Amygdala (tissue), 56 donors: ENCODE results near the gene MRPL38.
A peak's percentile ranks its signal among the peaks of the same experiment; 100 is the strongest.

Experiments
- DNase-seq, 56 donors: peaks; one replicate each; lab custom pipeline; 2025; lab: John Stamatoyannopoulos, UW

MRPL38 gene

DNA sequence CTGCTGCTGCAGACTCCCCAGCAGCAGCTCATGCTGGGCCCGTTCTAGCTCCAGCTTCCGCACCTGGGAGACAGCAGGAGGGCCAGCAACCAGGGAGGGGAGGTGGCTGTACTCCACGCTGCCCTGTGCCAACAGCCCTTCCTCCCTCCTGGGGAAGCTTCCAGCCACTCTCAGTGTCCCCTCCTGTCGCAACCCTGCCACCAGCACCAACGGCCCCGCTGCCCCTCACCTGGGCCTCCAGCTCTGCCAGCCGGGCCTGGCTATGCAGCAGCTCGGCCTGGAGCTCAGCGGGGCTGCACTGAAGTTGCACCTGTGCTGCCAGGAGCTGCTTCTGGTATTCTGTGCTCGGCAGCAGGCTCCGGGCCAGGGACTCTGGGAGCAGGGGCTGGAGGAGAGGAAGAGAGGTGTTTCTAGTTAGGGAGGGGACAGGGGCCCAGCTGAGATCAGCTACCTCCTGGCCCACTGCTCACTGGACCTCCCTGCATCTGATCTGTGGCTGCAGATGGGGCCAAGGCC, 15.4 kb upstream of the MRPL38 start:
- DNase-seq: no peak

DNA sequence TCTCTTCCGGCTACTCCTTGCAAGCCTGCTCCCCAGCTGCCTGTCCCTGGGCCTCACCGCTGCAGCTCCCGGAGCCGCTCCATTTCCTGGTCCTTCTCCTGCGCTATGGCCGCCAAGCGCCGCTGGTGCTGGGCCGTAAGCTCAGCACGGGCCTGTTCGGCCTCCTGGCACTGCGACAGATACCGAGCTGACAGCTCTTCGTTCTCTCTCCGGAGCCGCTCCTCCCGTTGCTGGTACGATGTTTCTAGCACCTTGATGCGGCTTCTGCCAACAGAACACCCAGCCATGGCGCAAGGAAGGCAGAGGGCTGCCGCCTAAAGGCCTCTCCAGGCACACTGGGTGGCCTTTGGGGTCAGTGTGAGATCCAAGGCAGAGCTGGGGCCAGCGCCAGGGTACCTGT, 14.9 kb upstream of the MRPL38 start:
- DNase-seq: no peak

DNA sequence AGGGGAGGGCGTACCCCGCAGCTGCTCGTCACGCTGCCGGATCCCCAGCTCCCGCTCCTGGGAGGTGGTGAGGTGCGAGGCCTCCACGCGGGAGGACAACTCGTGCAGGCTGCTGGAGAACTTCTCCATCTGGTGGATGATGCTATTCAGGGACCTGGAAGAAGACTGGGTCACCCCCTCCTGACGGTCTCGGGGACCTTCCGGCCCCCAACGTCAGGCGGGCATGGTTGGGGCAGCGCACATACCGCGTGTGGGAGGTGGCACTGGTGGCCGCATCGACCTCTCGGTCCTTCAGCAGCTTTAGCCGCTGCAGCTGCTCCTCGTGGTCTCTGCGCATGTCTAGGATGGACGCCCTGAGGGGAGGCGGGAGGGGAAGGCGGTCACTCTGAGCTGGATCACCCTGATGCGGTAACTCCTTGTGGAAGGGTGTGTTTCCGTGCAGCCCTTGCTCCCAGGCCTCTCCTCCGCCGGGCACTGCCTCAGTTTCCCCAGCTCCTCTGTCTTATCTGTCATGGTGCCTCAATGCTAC, 13.3 kb upstream of the MRPL38 start:
- DNase-seq: no peak

DNA sequence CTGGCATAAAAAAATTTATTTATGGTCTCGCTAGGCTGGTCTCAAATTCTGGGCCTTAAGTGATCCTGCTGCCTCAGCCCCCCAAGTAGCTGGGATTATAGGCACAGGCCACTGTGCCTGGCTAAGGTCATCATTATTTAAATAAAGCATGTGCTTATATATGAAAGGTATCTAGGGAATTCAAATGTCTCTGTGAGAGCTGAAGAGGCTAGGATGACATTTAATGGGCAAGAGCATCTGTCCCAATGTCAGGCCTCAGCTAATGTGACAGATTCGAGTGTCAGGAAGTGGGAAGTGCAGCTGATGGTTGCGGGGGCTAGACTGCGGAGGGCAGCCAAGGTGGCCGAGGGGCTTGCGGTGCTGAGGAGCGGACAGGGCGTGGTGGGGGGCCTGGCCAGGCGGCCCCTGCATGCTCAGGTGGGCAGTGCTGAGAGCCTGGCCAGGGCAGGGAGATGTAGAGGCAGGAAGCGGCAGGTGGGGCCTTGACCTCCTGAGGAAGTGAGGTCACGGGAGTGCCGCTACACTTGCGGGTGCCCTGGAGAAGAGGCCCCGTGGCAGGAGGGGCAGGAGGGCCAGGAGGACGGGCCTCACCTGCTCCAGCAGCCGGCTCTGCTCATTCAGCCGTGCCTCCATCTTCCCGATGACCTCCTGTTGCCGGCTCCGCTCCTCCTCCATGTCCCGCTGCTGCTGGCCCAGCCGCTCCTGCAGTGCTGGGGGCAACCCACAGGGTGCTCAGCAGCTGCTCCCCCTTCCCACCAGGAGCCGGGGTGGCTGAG, 12.6 kb upstream of the MRPL38 start:
- DNase-seq: no peak

DNA sequence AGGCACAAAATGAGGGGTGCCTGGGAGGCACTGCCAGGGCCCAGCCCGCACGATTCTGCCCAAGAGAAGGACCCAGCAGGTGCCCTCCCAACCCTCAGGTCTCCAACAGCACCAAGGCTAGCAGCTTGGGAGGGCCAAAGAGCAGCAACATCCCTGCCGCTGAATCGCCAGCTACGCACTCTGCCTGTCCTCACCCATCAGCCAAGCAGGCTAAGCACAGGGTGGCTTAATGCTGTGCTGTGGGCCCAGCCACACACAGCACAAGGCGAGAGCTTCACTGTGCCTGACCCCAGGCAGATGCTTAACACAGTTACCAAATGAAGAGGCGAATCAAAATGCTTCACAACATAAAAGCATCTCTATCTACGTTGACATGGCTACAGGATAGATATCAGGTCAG, 10.6 kb upstream of the MRPL38 start:
- no peak for DNase-seq

DNA sequence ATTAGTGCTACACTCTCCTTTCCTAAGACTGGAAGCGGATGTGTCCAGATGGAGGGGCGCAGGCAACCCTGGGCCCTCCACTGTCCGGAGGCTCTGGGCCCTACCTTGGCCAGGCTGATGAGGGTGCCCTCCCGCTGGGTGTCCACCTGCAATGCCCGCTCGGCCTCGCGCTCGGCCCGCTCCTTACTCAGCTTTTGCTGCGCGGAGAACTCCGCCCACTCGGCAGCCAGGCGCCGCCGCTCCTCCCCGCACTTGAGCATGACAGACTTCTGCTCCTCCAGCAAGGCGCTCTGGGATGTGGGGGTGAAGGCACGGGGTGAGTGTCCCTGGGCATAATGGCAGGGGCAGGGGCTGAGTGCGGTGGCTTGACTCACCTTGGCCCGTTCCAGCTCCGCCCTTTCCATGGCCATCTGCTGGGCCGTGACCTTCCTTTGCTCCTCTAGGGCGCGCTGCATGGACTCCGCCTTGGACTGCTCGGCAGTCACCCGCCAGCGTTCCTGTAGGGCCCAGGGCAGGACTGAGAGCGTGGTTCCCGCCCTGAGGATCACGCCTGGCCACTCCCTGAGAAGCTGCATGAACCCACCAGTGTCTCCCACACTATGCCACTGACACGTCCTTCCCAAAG, 10.1 kb upstream of the MRPL38 start:
- no peak for DNase-seq

DNA sequence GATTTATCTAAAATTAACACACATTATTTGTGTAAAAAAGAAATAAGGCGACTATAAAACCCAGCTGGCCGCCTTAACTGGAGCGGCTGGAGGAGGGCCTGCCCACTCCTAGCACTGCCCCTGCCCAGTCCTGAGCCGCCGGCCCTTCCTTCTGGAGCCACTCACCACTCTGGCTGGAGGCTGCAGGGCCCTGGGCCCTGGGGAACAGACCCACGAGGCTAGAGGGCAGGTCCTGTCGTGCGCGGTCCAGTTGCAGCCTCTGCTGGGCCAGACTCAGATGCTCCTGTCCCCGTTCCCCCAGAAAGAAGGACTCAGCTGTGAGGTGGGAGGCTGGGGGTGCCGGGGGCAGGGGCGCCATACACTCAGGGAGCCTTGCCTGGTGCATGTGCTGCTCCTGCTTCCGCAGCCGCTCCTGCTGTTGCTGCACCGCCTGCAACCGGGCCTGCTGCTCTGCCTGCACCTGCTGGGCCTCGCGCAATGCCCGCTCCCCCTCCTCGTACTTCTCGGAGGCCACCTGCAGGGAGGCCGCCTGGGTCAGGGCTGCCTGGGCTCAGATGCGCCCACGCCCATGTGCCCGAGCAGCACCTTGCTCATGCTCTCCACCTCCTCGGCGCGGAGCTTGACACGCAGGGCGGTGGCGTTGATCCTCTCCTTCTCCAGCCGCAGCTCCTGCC, 9.0 kb upstream of the MRPL38 start:
- no peak for DNase-seq

DNA sequence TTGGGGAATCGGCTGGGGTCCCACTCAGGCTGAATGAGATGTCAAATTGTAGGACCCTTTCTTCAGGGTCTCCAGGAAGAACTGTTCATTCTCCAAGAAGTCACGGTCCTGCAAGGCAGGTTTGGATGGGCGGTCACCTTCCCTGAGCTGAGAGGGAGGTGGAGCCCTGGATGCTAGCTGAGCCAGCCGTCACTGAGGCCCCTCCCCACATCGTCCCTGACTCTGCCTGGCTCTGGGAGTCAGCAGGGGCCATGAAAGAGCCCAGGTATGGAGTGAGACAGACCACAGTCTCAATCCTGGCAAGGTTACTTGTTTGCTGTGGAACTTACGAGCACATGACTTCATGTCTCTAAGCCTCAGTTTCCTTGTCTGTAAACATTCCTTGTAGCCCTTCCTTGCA, 6.0 kb upstream of the MRPL38 start:
- no peak for DNase-seq

DNA sequence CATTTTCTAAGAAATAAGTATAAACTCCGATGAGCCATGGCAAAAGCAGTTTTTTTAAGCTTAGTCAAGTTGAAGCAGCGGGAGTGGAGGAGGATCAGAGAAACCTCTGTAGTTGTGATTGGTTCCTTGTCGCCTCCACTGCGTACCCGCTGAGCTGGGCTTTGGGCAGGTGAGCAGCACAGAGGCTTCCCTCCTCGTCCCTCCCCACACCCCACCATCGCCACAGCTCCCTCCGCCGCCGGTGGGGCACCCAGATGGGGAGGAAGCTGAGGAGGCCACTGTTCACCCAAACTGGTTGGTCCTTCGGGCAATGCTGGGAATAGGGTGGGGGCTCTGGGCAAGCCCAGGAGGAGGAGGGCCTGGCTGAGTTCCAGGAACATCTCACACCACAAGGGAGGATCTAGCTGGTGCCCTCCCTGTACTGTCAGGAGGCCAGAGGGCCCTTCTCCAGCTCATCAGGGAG, 5.2 kb upstream of the MRPL38 start:
- DNase-seq: peak in 1 of 56 donors; percentile 2

DNA sequence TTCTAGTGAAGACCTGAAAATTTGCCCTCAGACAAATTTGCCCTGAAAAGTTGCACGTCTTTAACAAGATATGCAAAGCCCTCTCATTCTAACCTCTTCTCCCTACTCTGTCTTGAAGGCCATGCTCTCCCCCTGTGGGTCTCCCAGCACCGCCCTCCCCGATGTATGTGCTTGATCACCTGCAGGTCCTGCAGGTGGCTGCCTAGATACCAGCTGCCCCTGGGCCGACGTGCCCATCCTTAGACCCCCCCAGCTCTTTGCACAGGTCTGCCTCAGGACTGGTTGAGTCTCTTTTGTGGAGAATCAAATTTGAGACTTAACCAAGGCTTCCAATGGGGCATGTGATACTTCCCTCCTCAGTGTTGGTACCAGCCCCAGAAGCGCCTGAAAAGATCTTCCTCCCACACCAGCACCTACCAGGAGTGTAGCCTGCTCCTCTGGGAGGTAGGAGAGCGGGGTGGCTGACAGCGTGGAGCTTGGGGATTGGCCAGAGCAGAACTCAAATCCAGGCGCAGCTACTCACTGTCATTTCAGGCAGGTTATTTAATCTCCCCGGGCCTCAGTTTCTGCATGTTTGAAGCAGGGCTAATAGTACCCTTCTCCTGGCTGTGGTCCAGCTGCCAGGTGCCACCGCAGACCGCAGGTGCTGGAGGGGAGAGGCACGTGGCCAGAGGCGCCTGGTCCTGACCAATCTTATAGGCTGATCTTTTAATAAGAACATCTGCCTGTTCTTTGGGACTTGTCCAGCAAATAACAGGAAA, 4.5 kb upstream of the MRPL38 start:
- DNase-seq: no peak

DNA sequence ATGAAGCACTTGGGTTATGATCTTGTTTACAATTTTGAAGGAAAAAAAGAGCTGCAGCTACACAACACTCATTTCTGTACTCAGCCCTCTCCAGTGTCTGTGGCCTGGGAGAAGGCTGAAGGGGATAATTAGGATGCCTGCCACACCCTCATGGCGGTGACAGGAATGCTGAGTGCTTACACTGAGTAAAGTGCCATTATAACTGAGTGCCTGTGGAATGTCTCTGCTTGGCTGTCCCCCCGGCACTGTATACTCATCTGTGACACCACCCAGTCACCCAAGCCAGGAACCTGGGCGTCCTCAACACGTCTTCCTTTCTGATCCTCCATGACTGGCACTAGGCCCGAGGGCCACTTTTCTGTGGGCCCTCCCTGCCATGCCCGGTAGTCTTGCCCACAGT, 3.5 kb upstream of the MRPL38 start:
- DNase-seq: peak in 5 of 56 donors; percentile 13 to 43 (median 18)

DNA sequence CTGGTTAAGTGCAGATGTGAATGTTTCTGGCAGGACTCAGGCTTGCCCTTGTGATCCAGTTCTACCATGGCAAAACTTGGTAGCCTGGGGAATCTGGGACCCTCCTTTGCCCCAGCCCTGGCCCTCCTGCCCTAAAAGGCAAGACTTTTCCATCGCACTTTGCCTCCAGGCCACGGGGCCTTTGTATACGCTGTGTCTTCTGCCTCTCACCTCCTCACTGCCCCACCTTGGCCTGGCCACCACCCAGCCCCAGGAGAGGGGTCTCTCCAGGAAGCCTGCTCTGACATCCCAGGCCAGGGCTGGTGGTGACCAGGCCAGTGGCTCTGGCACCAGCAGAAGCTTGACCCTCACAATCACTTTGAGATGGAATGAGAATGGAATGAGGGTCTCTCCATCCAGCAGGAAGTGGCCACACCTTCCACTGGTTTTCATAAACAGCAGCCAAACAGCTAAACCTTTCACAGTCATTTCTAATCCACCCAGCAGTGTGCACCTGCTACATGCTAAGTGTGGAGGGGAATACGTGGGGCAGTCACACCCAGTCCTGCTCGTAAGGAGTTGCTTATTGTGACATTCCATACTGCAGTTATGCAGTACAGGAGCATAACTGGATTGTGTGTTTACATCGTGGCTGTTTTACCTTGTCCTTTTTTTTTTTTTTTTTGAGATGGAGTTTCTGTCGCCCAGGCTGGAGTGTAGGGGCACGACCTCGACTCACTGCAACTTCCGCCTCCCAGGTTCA, 1.6 kb upstream of the MRPL38 start:
- DNase-seq: no peak

DNA sequence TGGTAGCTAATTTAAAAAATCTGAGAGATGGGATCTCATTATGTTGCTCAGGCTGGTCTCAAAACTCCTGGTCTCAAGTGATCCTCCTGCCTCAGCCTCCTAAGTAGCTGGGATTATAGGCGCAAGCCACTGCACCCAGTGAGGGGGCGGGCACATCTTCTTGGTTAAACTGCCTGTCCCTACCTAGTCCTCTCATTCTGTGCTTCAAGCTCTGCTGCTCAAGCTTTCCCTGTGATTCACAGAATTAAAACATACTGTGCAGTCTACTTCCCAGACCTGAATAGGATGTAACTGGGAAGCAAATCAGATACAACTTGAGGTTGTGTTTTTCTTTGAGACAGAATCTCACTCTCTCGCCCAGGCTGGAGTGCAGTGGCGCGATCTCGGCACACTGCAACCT, 2.3 kb downstream of the MRPL38 start:
- DNase-seq: no peak

DNA sequence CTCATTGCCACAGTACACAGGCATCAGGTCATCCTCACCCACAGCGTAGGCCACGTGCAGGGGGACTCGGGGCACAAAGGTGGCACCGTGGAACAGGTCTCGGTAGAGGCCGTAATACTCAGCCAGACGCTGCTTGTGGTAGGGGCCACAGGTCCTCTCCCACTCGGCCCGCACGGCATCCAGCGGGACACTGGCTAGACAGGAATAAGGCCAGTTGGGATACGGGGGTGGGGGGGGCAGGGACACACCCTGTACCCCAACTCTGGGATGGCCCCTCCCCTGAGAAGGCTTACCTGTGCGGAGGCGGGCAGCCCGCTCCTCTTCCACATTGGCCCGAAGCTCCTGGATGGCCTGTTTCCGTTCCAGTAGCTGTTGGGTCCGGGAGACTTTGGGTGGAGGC, 3.0 kb downstream of the MRPL38 start:
- DNase-seq: no peak

DNA sequence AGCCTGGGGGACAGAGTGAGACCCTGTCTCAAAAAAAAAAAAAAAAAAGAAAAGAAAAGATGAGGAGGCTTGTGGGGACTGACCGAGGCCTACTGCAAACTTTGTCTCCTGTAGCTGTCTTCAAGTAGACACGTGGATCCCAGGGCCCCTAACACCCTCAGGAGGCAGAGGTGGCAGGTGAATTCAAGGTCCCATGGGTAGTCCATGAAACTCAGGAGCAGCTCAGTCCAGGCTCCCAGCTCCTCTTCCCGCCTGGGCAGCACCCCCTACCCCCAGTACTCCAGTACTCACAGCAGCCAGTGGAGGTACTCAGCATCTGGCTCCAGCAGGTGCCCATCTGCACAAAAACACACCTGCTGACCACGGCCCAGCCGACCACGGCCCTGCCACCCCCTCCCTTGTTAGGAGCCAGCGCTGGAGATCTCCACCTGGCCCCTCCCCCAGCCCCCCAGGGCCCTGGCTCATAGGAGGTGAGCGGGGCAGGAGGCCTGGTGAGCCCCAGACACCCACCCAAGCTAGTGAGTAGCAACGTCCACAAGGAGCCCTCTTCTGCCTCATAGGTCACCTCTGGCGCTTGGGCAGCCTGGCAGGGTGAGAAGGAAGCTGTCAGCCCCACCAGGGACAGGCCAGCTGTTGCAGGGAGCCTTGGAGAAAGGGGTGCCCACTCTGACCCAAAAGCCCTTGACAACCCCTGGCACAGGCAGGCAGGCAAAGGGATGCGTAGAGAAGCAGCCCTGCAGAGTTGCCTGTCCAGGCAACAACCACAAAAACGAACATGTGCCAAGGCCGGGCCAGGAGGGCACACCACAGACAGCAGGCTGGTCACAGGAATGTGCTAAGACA, 3.8 kb downstream of the MRPL38 start:
- no peak for DNase-seq

DNA sequence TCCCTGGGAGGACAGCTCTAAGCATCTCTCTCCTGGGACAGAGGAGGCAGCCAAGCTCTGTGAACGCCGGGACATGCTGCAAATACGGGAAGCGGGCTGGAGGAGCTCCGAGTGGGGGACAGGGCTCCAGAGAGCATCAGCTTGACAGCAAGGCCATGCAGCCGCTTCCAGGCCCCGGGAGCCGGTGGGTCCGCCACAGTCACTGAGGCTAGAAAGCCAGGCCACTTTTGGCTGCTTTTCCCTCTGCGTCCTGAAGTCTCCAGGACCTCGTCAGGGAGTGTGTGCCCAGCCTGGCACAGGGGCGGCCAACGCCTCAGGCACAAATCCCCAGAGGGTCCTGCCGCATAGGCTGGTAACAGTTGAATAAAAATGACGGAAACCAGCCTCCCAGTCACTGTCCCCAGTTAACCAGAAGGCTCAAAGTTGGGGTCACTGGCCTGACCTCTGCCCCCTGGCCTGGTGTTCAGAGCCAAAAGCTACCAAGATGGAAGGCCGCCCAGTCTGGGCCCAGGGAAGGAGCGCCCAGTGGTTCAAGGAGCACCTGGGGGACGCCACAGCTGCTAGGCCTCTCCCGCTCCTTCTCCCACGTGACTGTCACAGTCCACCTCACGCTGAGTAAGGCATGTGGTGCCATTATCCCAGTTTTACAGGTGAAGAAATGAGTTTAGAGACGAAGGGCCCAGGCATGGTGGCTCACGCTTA, 4.8 kb downstream of the MRPL38 start:
- DNase-seq: no peak

DNA sequence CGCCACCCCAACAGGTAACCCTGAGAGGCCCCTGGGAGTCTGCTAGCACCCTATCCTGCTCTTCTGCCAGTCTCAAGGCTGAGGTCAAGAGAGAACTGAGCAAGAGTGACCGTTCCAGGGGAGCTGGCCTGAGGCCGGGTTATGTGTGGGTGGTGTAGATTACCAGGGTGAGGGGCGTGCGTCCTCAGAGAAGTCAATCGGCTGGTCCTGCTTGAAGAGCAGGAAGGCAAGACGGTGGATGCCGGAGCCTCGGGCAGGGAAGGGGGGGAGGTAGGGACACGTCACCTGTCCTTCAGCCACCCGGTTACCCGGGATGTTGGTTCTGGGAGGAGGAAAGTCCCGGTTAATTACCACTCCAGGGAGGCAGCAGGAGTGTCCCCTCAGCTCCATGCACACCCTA, 5.3 kb downstream of the MRPL38 start:
- no peak for DNase-seq

DNA sequence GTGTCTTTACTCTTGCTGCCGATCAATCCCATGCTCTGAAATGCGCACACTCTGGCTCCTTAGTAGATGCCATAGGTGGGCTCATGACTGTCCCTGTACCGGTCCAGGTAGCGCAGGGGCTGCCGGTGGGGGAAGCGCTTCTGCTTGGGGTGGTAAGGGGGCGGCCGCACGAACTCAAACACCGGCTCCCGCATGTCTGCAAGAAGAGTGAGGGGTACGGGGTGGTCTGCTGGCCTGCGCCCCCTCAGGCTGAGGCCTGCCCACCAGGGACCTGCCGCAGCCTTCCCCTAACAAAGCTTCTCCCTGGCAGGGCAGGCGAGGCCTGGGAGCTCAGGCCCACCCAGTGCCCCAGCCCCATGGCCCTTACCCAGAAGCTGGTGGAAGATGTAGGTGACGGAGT, 5.9 kb downstream of the MRPL38 start:
- no peak for DNase-seq
